ENCODE data around the gene WDR6. TPM values are rescaled to one million over a fixed set of nuclear protein-coding genes. Genes with fewer than 3 reads are reported as not detected.

Gene WDR6
- total and polyA plus RNA-seq, 10 of the 15 experiments (the other 5 are each of a cell fraction or from before 2014, with no cell fraction given) = 21.3 to 169 (median 107) TPM

- ChIA-PET CTCF (interaction anchor here (0.8 to 3.0 kb wide), 4 partner anchors 17 to 632 kb away, joined by 3 to 15 read pairs (median 4); partner anchors contain the start of gene WDR6), RAD21 (ENCODE audit: unreplicated experiment) (no interaction called here), POLR2A (interaction anchor here (1.1 to 1.2 kb wide), 2 partner anchors 8 to 34 kb away, joined by 3 to 4 read pairs; partner anchors contain the start of gene P4HTM), SMC1A (ENCODE audit: uncharacterized antibody, unreplicated experiment) (interaction anchor here (1.5 to 6.1 kb wide), 3 partner anchors 18 to 133 kb away, joined by 3 to 31 read pairs (median 3); partner anchors contain the start of genes P4HTM and WDR6)
- BruUV-seq (replicated peaks) = no TSS peak
- Histone ChIP-seq H3K79me2 (ENCODE audit: control insufficient read depth, insufficient read depth, low read length) (peaks cover 66% of the 10 kb centered on the region), H3K4me3 (no peak overlapping the region), H3K9me3 (replicated peaks; ENCODE audit: control insufficient read depth, insufficient read depth, low read length) (no peaks in the 10 kb centered on the region), H3K4me1 (ENCODE audit: control insufficient read depth, insufficient read depth, low read length) (peaks cover 16% of the 10 kb centered on the region), H4K20me1 (ENCODE audit: control insufficient read depth, insufficient read depth) (no peaks in the 10 kb centered on the region), H3K27me3 (replicated peaks in 1 of 2; ENCODE audit: control insufficient read depth in 2 of 2, insufficient read depth in 2 of 2, low read length in 1 of 2) (no peaks in the 10 kb centered on the region), H3K27ac (ENCODE audit: control insufficient read depth, insufficient read depth) (no peak overlapping the region), H3K36me3 (ENCODE audit: control insufficient read depth in 2 of 2, insufficient read depth in 2 of 2, low read length in 1 of 2) (peaks cover 19% of the 10 kb centered on the region in 2 experiments), H3K9ac (ENCODE audit: control insufficient read depth, insufficient read depth, low read length) (no peak overlapping the region), H2AFZ (ENCODE audit: control insufficient read depth, low read depth, low read length) (no peak overlapping the region), H3K4me2 (ENCODE audit: control insufficient read depth, insufficient read depth) (no peak overlapping the region)
- intact Hi-C loops (cut with micrococcal nuclease; ENCODE audit: unreplicated experiment) (loop anchor here (10.0 kb wide), 2 partner anchors 320 to 650 kb away; partner anchors contain the start of genes APEH and USP4), in situ Hi-C loops (cut with MboI) (no loop called here)
- FAIRE-seq = no peak
- no peak for DNase-seq (ENCODE audit: low read depth, low spot score)
- TF ChIP-seq ZNF274 (IDR thresholded peaks at IDR 0.05; ENCODE audit: insufficient read depth, insufficient read length) (no peak), POLR2AphosphoS5 (IDR thresholded peaks at IDR 0.05; ENCODE audit: low read length) (0 out of 2 replicates have a peak, but pooled peaks have one; percentile 41)
- no peak for ATAC-seq
- WGBS (ENCODE audit: insufficient coverage, insufficient replicate concordance, low lambda C conversion rate, missing lambda C conversion rate) = 62% methylated on average over 5 of the region's 5 CpGs
These were observed 17.3 kb downstream of the WDR6 start for GRCh38 chr3:49024449-49024848.

- Histone ChIP-seq H4K20me1 (ENCODE audit: control insufficient read depth, insufficient read depth) (no peaks in the 10 kb centered on the region), H3K79me2 (ENCODE audit: control insufficient read depth, insufficient read depth, low read length) (peaks cover 59% of the 10 kb centered on the region), H3K9ac (ENCODE audit: control insufficient read depth, insufficient read depth, low read length) (no peak overlapping the region), H3K27me3 (replicated peaks in 1 of 2; ENCODE audit: control insufficient read depth in 2 of 2, insufficient read depth in 2 of 2, low read length in 1 of 2) (no peaks in the 10 kb centered on the region), H3K27ac (ENCODE audit: control insufficient read depth, insufficient read depth) (no peak overlapping the region), H3K4me1 (ENCODE audit: control insufficient read depth, insufficient read depth, low read length) (peaks cover 16% of the 10 kb centered on the region), H3K4me2 (ENCODE audit: control insufficient read depth, insufficient read depth) (0 out of 2 replicates have a peak overlapping the region, but pooled peaks have one; percentile 4), H2AFZ (ENCODE audit: control insufficient read depth, low read depth, low read length) (no peak overlapping the region), H3K4me3 (no peak overlapping the region), H3K9me3 (replicated peaks; ENCODE audit: control insufficient read depth, insufficient read depth, low read length) (no peaks in the 10 kb centered on the region), H3K36me3 (ENCODE audit: control insufficient read depth in 2 of 2, insufficient read depth in 2 of 2, low read length in 1 of 2) (peaks cover 19 to 23% of the 10 kb centered on the region in 2 experiments)
- CTCF ChIA-PET = interaction anchor here (0.9 to 3.0 kb wide), 5 partner anchors 8 to 37 kb away, joined by 3 to 15 read pairs (median 3); partner anchors contain the start of gene WDR6
- no peak for DNase-seq (ENCODE audit: low read depth, low spot score)
- intact Hi-C loops (cut with micrococcal nuclease; ENCODE audit: unreplicated experiment) (loop anchor here (10.0 kb wide), 2 partner anchors 320 to 650 kb away; partner anchors contain the start of genes APEH and USP4), in situ Hi-C loops (cut with MboI) (no loop called here)
- no peak for FAIRE-seq
- POLR2A ChIA-PET = interaction anchor here (0.9 to 1.9 kb wide), 5 partner anchors 18 to 96 kb away, joined by 3 to 6 read pairs (median 4); partner anchors contain the start of genes P4HTM and WDR6
- RAD21 ChIA-PET (ENCODE audit: unreplicated experiment) = no interaction called here
- no TSS peak for BruUV-seq (replicated peaks)
- WGBS (ENCODE audit: insufficient coverage, insufficient replicate concordance, low lambda C conversion rate, missing lambda C conversion rate) = 49% methylated on average over 13 of the region's 13 CpGs
- SMC1A ChIA-PET (ENCODE audit: uncharacterized antibody, unreplicated experiment) = interaction anchor here (6.1 kb wide), 1 partner anchor 36 kb away, joined by 31 read pairs; the partner anchor contains the start of gene P4HTM
- ATAC-seq = peak; percentile 1; the same call in 1 of the 3 replicates
- no peak for TF ChIP-seq SUZ12 (IDR thresholded peaks at IDR 0.05; ENCODE audit: unreplicated experiment)
- TF ChIP-seq CHD2 (IDR thresholded peaks at IDR 0.05; ENCODE audit: borderline replicate concordance, low read depth, low read length) = 0 out of 2 replicates have a peak, but pooled peaks have one; percentile 20
- no peak for TF ChIP-seq SREBF1 (IDR thresholded peaks at IDR 0.05; ENCODE audit: low read length)
- TF ChIP-seq POLR2AphosphoS5 (IDR thresholded peaks at IDR 0.05; ENCODE audit: low read length) = peak; percentile 75
- TF ChIP-seq NFXL1 (IDR thresholded peaks at IDR 0.05; ENCODE audit: borderline replicate concordance) = no peak
- no peak for TF ChIP-seq E2F4 (IDR thresholded peaks at IDR 0.05; ENCODE audit: low read depth, low read length)
- 0 out of 2 replicates have a peak, but pooled peaks have one; percentile 10 for TF ChIP-seq BCL11A (IDR thresholded peaks at IDR 0.05; ENCODE audit: low read depth, low read length)
- no peak for TF ChIP-seq EP300 (IDR thresholded peaks at IDR 0.05; ENCODE audit: borderline replicate concordance in 1 of 2, control insufficient read depth in 1 of 2, low read depth in 2 of 2, low read length in 2 of 2)
- TF ChIP-seq POU2F2 (IDR thresholded peaks at IDR 0.05; ENCODE audit: borderline replicate concordance, low read depth, low read length) = peak; percentile 18; the same call in 1 of the 3 replicates
- 0 out of 2 replicates have a peak, but pooled peaks have one; percentile 41 for TF ChIP-seq TCF3 (IDR thresholded peaks at IDR 0.05; ENCODE audit: borderline replicate concordance, insufficient read depth, low read depth, low read length)
- TF ChIP-seq CEBPB (IDR thresholded peaks at IDR 0.05; ENCODE audit: borderline replicate concordance in 1 of 2, low read depth in 2 of 2, low read length in 2 of 2) = no peak
- TF ChIP-seq POLR2AphosphoS2 (IDR thresholded peaks at IDR 0.05; ENCODE audit: low read depth, low read length) = peak; percentile 85
These were observed 18.0 kb downstream of the WDR6 start for GRCh38 chr3:49025005-49025792.
